Kidney epithelial cell (primary cell): ENCODE results near the gene NFKB2. TPM values are rescaled to one million over a fixed set of nuclear protein-coding genes. Genes with fewer than 3 reads are reported as not detected.

Source experiments
- DNase-seq: peaks from one replicate; pipeline ENCODE4 v3.0.0-alpha.2; 2010; ENCODE audit warnings: low read depth
- H3K27me3 ChIP-seq: 2 replicates; pipeline ENCODE4 v1.6.0; 2011; ENCODE audit warnings: low read length; ENCODE audit not compliant: control insufficient read depth, insufficient read depth
- H3K36me3 ChIP-seq: 2 replicates; pipeline ENCODE4 v1.5.1; 2011; ENCODE audit warnings: low read length; ENCODE audit not compliant: control insufficient read depth, insufficient read depth
- H3K4me3 ChIP-seq: 2 replicates; pipeline ENCODE4 v1.5.1; 2011; ENCODE audit warnings: low read depth, mild to moderate bottlenecking, control low read depth, low read length
- total RNA-seq: library from RNA; depleted of rRNA; stranded (reverse); fragments of >200 nt; gene quantifications from 2 replicates; pipeline ENCODE4 v1.2.3, GENCODE V29; 2015
- TF ChIP-seq, protein P1 (sequence below): IDR thresholded peaks from 2 replicates; pipeline ENCODE4 v1.5.1; 2011; ENCODE audit warnings: mild to moderate bottlenecking, moderate library complexity, low read length, control low read depth, inconsistent platforms; ENCODE audit not compliant: insufficient read depth, poor library complexity, severe bottlenecking

Gene NFKB2
- total RNA-seq, 1 donor from 2014 or later, result 83.6 TPM

DNA sequence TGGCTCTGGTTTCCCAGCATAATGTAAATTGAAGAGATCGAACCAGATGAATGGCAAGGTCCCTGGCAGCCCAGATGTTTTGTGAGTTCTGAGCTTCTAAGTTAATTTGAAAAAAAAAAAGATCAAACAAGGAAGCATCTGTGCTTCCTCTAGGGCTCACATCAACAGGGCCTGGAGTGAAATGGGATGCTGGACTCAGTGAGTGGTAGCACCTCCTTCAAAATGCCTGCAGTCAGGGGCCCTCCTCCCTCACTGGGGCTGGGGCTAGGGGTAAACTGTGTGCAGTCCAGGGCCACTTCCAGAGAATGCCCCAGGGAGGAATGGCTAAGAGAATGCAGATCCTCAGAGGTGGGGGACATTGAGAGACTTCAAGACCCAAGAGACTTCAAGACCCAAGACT, 42.9 kb downstream of the NFKB2 start:
- no peaks in the 10 kb centered on the region for H3K27me3 ChIP-seq
- no peak for DNase-seq
- TF ChIP-seq, protein P1, sequence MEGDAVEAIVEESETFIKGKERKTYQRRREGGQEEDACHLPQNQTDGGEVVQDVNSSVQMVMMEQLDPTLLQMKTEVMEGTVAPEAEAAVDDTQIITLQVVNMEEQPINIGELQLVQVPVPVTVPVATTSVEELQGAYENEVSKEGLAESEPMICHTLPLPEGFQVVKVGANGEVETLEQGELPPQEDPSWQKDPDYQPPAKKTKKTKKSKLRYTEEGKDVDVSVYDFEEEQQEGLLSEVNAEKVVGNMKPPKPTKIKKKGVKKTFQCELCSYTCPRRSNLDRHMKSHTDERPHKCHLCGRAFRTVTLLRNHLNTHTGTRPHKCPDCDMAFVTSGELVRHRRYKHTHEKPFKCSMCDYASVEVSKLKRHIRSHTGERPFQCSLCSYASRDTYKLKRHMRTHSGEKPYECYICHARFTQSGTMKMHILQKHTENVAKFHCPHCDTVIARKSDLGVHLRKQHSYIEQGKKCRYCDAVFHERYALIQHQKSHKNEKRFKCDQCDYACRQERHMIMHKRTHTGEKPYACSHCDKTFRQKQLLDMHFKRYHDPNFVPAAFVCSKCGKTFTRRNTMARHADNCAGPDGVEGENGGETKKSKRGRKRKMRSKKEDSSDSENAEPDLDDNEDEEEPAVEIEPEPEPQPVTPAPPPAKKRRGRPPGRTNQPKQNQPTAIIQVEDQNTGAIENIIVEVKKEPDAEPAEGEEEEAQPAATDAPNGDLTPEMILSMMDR, result no peak
- H3K36me3 ChIP-seq, result no peaks in the 10 kb centered on the region
- no peak overlapping the region for H3K4me3 ChIP-seq

DNA sequence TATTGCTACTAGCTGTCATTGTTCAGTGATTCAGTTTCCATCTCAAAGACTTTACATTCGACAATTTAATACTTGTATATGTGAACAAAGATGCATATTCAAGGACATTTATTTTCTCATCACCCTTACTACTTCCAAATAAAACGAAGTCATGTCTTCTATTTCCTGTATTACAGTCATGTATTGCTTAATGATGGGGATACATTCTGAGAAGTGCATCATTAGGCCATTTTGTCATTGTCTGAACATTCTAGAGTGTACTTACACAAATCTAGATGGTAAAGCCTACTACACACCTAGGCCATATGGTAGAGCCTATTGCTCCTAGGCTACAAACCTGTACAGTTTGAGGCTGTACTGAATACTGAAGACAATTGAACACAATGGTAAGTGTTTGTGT, 49.3 kb downstream of the NFKB2 start:
- Histone ChIP-seq H3K27me3 (no peaks in the 10 kb centered on the region), H3K4me3 (no peak overlapping the region), H3K36me3 (no peaks in the 10 kb centered on the region)
- no peak for DNase-seq
- TF ChIP-seq, protein P1, result no peak

DNA sequence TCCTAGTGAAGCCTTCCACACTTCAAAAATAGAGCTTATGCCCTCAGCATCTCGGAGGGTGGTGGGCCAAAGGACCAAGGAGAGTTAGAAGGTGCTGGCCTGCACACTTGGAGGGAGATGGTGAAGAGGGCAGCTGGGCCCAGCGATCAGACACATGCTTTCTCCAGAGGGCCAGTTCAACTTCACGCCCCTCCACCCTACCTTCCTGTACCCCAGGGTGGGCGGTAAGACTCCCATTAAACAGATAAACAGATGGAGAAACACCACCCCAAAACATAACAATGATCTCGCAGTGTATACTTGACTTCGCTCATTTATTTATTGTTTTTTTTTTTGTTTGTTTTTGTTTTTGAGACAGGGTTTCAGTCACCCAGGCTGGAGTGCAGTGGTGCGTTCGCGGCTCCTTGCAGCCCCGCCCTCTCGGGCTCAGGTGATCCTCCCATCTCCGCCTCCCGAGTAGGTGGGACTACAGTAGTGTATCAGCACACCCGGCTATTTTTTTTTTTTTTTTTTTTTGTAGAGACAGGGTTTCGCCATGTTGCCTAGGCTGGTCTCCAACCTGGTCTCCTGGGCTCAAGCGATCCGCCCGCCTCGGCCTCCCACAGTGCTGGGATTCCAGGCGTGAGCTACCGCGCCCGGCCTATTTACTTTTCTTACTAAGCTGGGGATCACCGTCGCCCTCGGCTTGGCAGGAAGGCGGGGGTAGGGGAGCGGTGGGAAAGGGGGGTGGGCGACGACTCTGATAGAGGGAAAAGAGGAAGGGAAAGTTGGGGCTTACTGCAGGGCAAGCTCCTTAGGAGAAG, 54.0 kb downstream of the NFKB2 start:
- TF ChIP-seq, protein P1, result no peak
- H3K27me3 ChIP-seq, result no peaks in the 10 kb centered on the region

DNA sequence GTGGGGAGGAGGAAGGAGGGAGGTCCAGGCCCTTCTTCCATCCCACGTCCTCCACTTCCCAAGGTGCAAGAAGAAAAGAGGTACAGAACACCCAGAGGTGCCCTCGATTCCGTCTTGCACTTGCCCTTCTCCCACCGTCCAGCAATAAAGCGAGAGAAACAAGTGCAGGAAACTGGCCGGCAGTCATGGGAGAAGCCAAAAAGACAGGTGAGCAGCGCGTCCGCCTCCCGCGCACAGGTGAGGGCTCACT, 54.5 kb downstream of the NFKB2 start:
- TF ChIP-seq, protein P1, result no peak
- DNase-seq, result no peak
- peak overlapping the region; percentile 51 for H3K4me3 ChIP-seq
- H3K36me3 ChIP-seq, result peaks cover 1% of the 10 kb centered on the region
- H3K27me3 ChIP-seq, result no peaks in the 10 kb centered on the region

More for the DNA sequence above, 54.0 kb downstream of the NFKB2 start:
- peak; percentile 59 for DNase-seq
- Histone ChIP-seq H3K36me3 (peaks cover 1% of the 10 kb centered on the region), H3K4me3 (peak overlapping the region; percentile 51)

DNA sequence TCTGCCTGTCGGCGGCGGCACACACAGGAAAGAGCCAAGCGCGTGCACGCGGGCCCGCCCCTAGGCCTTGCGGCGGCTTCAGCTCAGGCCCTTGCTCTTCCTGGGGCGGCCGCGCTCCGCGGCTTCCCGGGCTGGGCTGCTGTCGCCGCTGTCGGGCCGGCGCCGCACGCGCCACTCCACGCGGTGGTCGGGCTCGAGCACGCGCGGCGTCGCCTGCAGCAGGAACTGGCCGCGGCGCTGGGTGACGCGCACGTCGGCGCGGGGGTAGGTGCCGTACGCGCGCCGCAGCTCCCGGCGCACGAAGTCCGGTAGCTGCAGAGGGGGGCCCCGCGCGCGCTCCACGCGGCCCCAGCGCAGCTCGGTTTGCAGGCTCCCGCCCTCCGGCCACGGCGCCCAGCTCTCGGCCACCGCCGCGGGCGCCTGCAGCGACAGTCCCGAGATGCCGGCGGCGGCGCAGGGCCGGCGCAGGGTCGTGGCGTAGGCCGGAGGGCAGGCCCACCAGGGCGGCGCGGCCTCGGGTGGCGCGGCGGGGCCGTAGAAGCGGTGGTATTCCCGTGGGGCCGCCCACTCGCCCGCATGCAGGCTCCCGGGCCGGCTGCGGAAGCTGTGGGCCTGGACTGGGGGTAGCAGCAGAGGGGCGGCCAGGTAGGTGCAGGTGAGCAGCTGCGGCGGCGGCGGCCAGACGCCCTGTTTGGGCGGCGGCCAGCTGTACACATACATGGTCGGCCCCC, 55.0 kb downstream of the NFKB2 start:
- Histone ChIP-seq H3K36me3 (peaks cover 1% of the 10 kb centered on the region), H3K4me3 (peak overlapping the region; percentile 51), H3K27me3 (no peaks in the 10 kb centered on the region)
- TF ChIP-seq, protein P1, result no peak
- DNase-seq, result peak; percentile 25
